ENCODE data around the gene MSH5. TPM values are rescaled to one million over a fixed set of nuclear protein-coding genes. Genes with fewer than 3 reads are reported as not detected.

MSH5 gene
- total and polyA plus RNA-seq, 9 of the 15 experiments (the other 6 are each of a cell fraction or from before 2014, with no cell fraction given): 12.5 to 104 (median 46.6) TPM

GRCh38 chr6:31752739-31753319 is 13.0 kb downstream of the MSH5 start (continued):
- TF ChIP-seq RERE (CRISPR knock-in tag; IDR thresholded peaks at IDR 0.05; ENCODE audit: borderline replicate concordance) (no peak), LARP7 (IDR thresholded peaks at IDR 0.05) (no peak), NR2C1 (IDR thresholded peaks at IDR 0.05) (no peak), NR2C1 (tag; IDR thresholded peaks at IDR 0.05) (no peak), SIN3A (IDR thresholded peaks at IDR 0.05; ENCODE audit: borderline replicate concordance in 2 of 2, control insufficient read depth in 1 of 2, low read depth in 2 of 2, low read length in 2 of 2) (no peak), BRCA1 (IDR thresholded peaks at IDR 0.05) (no peak), BRCA1 (CRISPR knock-in tag; IDR thresholded peaks at IDR 0.05) (no peak), ZNF354B (CRISPR knock-in tag; IDR thresholded peaks at IDR 0.05) (no peak), POLR2AphosphoS2 (IDR thresholded peaks at IDR 0.05; ENCODE audit: low read length) (no peak), ZNF740 (CRISPR knock-in tag; IDR thresholded peaks at IDR 0.05) (no peak), ZNF740 (tag; IDR thresholded peaks at IDR 0.05) (no peak), POLR2G (IDR thresholded peaks at IDR 0.05; ENCODE audit: low read depth, low read length) (peak; percentile 7; the same call in 1 of the 2 replicates), KHSRP (IDR thresholded peaks at IDR 0.05) (no peak), ZNF785 (CRISPR knock-in tag; IDR thresholded peaks at IDR 0.05) (no peak), FOSL1 (tag; conservative IDR thresholded peaks at IDR 0.05) (peak; percentile 52; the same call in 1 of the 2 replicates), ZNF561 (CRISPR knock-in tag; conservative IDR thresholded peaks at IDR 0.05) (no peak), SIRT6 (IDR thresholded peaks at IDR 0.05; ENCODE audit: low read depth, low read length) (no peak), NR1H2 (CRISPR knock-in tag; IDR thresholded peaks at IDR 0.05) (0 out of 2 replicates have a peak, but pooled peaks have one; percentile 35), BHLHE40 (IDR thresholded peaks at IDR 0.05; ENCODE audit: low read length) (no peak), BCLAF1 (IDR thresholded peaks at IDR 0.05; ENCODE audit: borderline replicate concordance in 1 of 2, control insufficient read depth in 1 of 2, low read depth in 2 of 2, low read length in 1 of 2) (no peak)
